Hepatocyte (in vitro differentiated cells): ENCODE measurements around the gene GALNT17. TPM values are rescaled to one million over a fixed set of nuclear protein-coding genes. Genes with fewer than 3 reads are reported as not detected.

Experiments used
- DNase-seq: peaks from one replicate; pipeline ENCODE4 v3.0.0-alpha.2; 2016; ENCODE audit warnings: low spot score
- H2AFZ ChIP-seq: fragments of 200-600 bp; sonication (generic); 2 replicates; pipeline ENCODE4 v1.6.0; 2016; ENCODE audit warnings: antibody characterized with exemption, mild to moderate bottlenecking
- H3K27ac ChIP-seq: fragments of 200-600 bp; sonication (generic); 2 replicates; pipeline ENCODE4 v1.5.1; 2016; ENCODE audit warnings: mild to moderate bottlenecking
- H3K27me3 ChIP-seq: fragments of 200-600 bp; sonication (generic); 2 replicates; pipeline ENCODE4 v1.6.1; 2016
- H3K36me3 ChIP-seq: fragments of 200-600 bp; sonication (generic); replicated peaks from 2 replicates; pipeline ENCODE4 v1.5.1; 2016; ENCODE audit warnings: low read depth; ENCODE audit not compliant: insufficient read depth
- H3K4me1 ChIP-seq: fragments of 200-600 bp; sonication (generic); 2 replicates; pipeline ENCODE4 v1.5.1; 2016; ENCODE audit warnings: mild to moderate bottlenecking, moderate library complexity; ENCODE audit not compliant: insufficient read depth
- H3K4me2 ChIP-seq: fragments of 200-600 bp; sonication (generic); 2 replicates; pipeline ENCODE4 v1.6.0; 2016
- H3K4me3 ChIP-seq: fragments of 200-600 bp; sonication (generic); 2 replicates; pipeline ENCODE4 v1.5.1; 2016; ENCODE audit warnings: mild to moderate bottlenecking
- H3K79me2 ChIP-seq: fragments of 200-600 bp; sonication (generic); 2 replicates; pipeline ENCODE4 v1.6.0; 2017; ENCODE audit warnings: mild to moderate bottlenecking
- H3K9me2 ChIP-seq: fragments of 200-600 bp; sonication (generic); replicated peaks from 2 replicates; pipeline ENCODE4 v1.6.0; 2017; ENCODE audit warnings: mild to moderate bottlenecking; ENCODE audit not compliant: insufficient read depth
- H3K9me3 ChIP-seq: fragments of 200-600 bp; sonication (generic); 2 replicates; pipeline ENCODE4 v1.5.1; 2016; ENCODE audit warnings: low read depth, mild to moderate bottlenecking
- H4K20me1 ChIP-seq: fragments of 200-600 bp; sonication (generic); 2 replicates; pipeline ENCODE4 v1.6.0; 2016; ENCODE audit warnings: mild to moderate bottlenecking; ENCODE audit not compliant: insufficient read depth, poor library complexity, severe bottlenecking
- CTCF ChIP-seq: fragments of 200-600 bp; sonication (generic); IDR thresholded peaks from 2 replicates; pipeline ENCODE4 v1.5.1; 2016; ENCODE audit warnings: antibody characterized with exemption, mild to moderate bottlenecking; ENCODE audit not compliant: poor library complexity
- EZH2 ChIP-seq: fragments of 200-600 bp; sonication (generic); IDR thresholded peaks from 2 replicates; pipeline ENCODE4 v1.6.1; 2016; ENCODE audit warnings: antibody characterized with exemption, mild to moderate bottlenecking, borderline replicate concordance
- EZH2phosphoT487 ChIP-seq: fragments of 200-600 bp; sonication (generic); IDR thresholded peaks from one replicate; pipeline ENCODE4 v1.6.1; 2018; ENCODE audit warnings: antibody characterized with exemption, mild to moderate bottlenecking, low read depth, moderate library complexity; ENCODE audit not compliant: unreplicated experiment, severe bottlenecking
- WGBS: methylation state at CpG from one replicate; pipeline ENCODE4 v1.1.6; 2016; ENCODE audit warnings: low lambda C conversion rate; ENCODE audit errors: missing lambda C conversion rate; 5-methylcytosine and 5-hydroxymethylcytosine counted together
- polyA plus RNA-seq: library from polyadenylated mRNA; unstranded; fragments of >200 nt; fragmentation: Nextera tagmentation; extraction: Ambion mirVana; gene quantifications from 2 replicates; pipeline ENCODE4 v1.2.1, GENCODE V29; 2016
- total RNA-seq: library from RNA; depleted of rRNA; stranded (reverse); fragments of >200 nt; gene quantifications from 2 replicates; pipeline ENCODE4 v1.2.3, GENCODE V29; 2014

GALNT17 gene
- total and polyA plus RNA-seq, 2 experiments from 2014 or later: 4.3 to 8.1 TPM

GRCh38 chr7:71237945-71238344 is 106.0 kb downstream of the GALNT17 start:
- peak; percentile 48 for DNase-seq
- H3K27ac ChIP-seq: no peak overlapping the region
- TF ChIP-seq CTCF: peak; percentile 38
- no peak for TF ChIP-seq EZH2
- no peak for TF ChIP-seq EZH2phosphoT487
- H3K79me2 ChIP-seq: no peaks in the 10 kb centered on the region
- H3K9me3 ChIP-seq: no peaks in the 10 kb centered on the region
- H2AFZ ChIP-seq: no peak overlapping the region
- H4K20me1 ChIP-seq: no peaks in the 10 kb centered on the region
- no peaks in the 10 kb centered on the region for H3K9me2 ChIP-seq
- H3K4me2 ChIP-seq: no peak overlapping the region
- no peak overlapping the region for H3K4me3 ChIP-seq
- peaks cover 3% of the 10 kb centered on the region for H3K4me1 ChIP-seq
- H3K36me3 ChIP-seq: no peaks in the 10 kb centered on the region
- 62% methylated on average over 2 of the region's 2 CpGs for WGBS
- H3K27me3 ChIP-seq: no peaks in the 10 kb centered on the region

- Histone ChIP-seq H4K20me1 (no peaks in the 10 kb centered on the region), H2AFZ (no peak overlapping the region), H3K4me1 (peaks cover 3% of the 10 kb centered on the region), H3K4me2 (no peak overlapping the region), H3K27me3 (no peaks in the 10 kb centered on the region), H3K36me3 (no peaks in the 10 kb centered on the region), H3K9me3 (no peaks in the 10 kb centered on the region), H3K9me2 (no peaks in the 10 kb centered on the region), H3K4me3 (no peak overlapping the region), H3K27ac (no peak overlapping the region), H3K79me2 (no peaks in the 10 kb centered on the region)
- WGBS: 75% methylated on average over 7 of the region's 7 CpGs
- TF ChIP-seq CTCF: no peak
- no peak for TF ChIP-seq EZH2
- TF ChIP-seq EZH2phosphoT487: no peak
- DNase-seq: no peak
Measured at GRCh38 chr7:71238581-71239295, 106.8 kb downstream of the GALNT17 start.

GRCh38 chr7:71239586-71240268 is 107.8 kb downstream of the GALNT17 start:
- TF ChIP-seq CTCF: no peak
- no peak overlapping the region for H3K27ac ChIP-seq
- no peaks in the 10 kb centered on the region for H3K79me2 ChIP-seq
- no peaks in the 10 kb centered on the region for H3K36me3 ChIP-seq
- no peaks in the 10 kb centered on the region for H4K20me1 ChIP-seq
- H3K9me3 ChIP-seq: no peaks in the 10 kb centered on the region
- H3K9me2 ChIP-seq: no peaks in the 10 kb centered on the region
- no peaks in the 10 kb centered on the region for H3K27me3 ChIP-seq
- 66% methylated on average over 8 of the region's 8 CpGs for WGBS
- no peak overlapping the region for H2AFZ ChIP-seq
- peaks cover 3% of the 10 kb centered on the region for H3K4me1 ChIP-seq
- H3K4me3 ChIP-seq: no peak overlapping the region
- DNase-seq: no peak
- H3K4me2 ChIP-seq: no peak overlapping the region
